ENCODE results near the gene VAV2. TPM values are rescaled to one million over a fixed set of nuclear protein-coding genes. Genes with fewer than 3 reads are reported as not detected.
A peak's percentile ranks its signal among the peaks of the same experiment; 100 is the strongest.

Gene VAV2
- total and polyA plus RNA-seq, 2 of the 4 experiments (the other 2 are of a cell fraction) = 10.8 to 13.4 TPM

- ATAC-seq (ENCODE audit: low read depth) = no peak
- Histone ChIP-seq H3K4ac (ENCODE audit: low read depth, low read length) (no peak overlapping the region), H3K4me1 (ENCODE audit: control insufficient read depth, insufficient read depth, low read length) (peaks cover 12% of the 10 kb centered on the region), H3K23ac (ENCODE audit: low read depth, low read length) (no peak overlapping the region), H4K5ac (ENCODE audit: low read depth, low read length) (no peak overlapping the region), H3K18ac (ENCODE audit: low read depth, low read length) (no peak overlapping the region), H3K9me1 (ENCODE audit: insufficient read depth, low read length) (peaks cover 18% of the 10 kb centered on the region), H4K20me1 (ENCODE audit: insufficient read depth, low read length) (peaks cover 69% of the 10 kb centered on the region), H2AFZ (replicated peaks; ENCODE audit: low read length, poor library complexity) (no peak overlapping the region), H3K36me3 (ENCODE audit: control insufficient read depth, insufficient read depth, low read length) (peaks cover 12% of the 10 kb centered on the region), H3K14ac (replicated peaks; ENCODE audit: low read depth, low read length) (no peak overlapping the region), H2BK20ac (ENCODE audit: low read depth, low read length) (no peak overlapping the region), H4K91ac (ENCODE audit: insufficient read depth, low read depth, low read length) (no peak overlapping the region), H2BK120ac (ENCODE audit: low read depth, low read length) (no peak overlapping the region), H3K79me1 (ENCODE audit: low read depth in 1 of 2, low read length in 2 of 2) (peaks cover 22 to 76% of the 10 kb centered on the region in 2 experiments), H2BK15ac (ENCODE audit: low read depth, low read length) (no peak overlapping the region), H3K4me2 (ENCODE audit: low read depth, low read length) (no peak overlapping the region), H4K8ac (ENCODE audit: low read depth in 2 of 2, low read length in 2 of 2) (no peak overlapping the region), H3K4me3 (ENCODE audit: insufficient read depth, low read depth, low read length) (no peak overlapping the region), H3K9me3 (ENCODE audit: control insufficient read depth, insufficient read depth, low read length) (no peaks in the 10 kb centered on the region), H2AK9ac (replicated peaks; ENCODE audit: low read depth, low read length, poor library complexity) (peak overlapping the region; percentile 17), H3K56ac (ENCODE audit: extremely low read depth, insufficient read depth, low read length) (no peak overlapping the region), H2AK5ac (ENCODE audit: low read depth, low read length) (no peak overlapping the region), H3K27me3 (ENCODE audit: control insufficient read depth, insufficient read depth, low read length) (no peaks in the 10 kb centered on the region), H2BK5ac (ENCODE audit: low read depth, low read length, poor library complexity, severe bottlenecking) (no peak overlapping the region), H3K9ac (ENCODE audit: low read depth, low read length) (no peak overlapping the region), H3K27ac (ENCODE audit: insufficient read depth, low read length) (no peak overlapping the region)
- DNase-seq = no peak
- WGBS, 2 experiments (ENCODE audit: extremely low coverage in 2 of 2, insufficient read length in 1 of 2) = 68% methylated on average over 4 of the region's 23 CpGs; no CpG with 5 or more reads in 1 of the 2 experiments
- CTCF ChIA-PET = no interaction called here
- dilution Hi-C loops (cut with HindIII; ENCODE audit: low sequenced_read_pairs, unreplicated experiment) = no loop called here
- no TSS peak for BruUV-seq (replicated peaks)
- no peak for TF ChIP-seq RAD21 (IDR thresholded peaks at IDR 0.05; ENCODE audit: low read length)
- TF ChIP-seq POLR2A (IDR thresholded peaks at IDR 0.05; ENCODE audit: low read depth, low read length) = no peak
- TF ChIP-seq MAZ (IDR thresholded peaks at IDR 0.05; ENCODE audit: borderline replicate concordance, low read depth, low read length) = no peak
- no peak for TF ChIP-seq SMC3 (IDR thresholded peaks at IDR 0.05; ENCODE audit: low read depth, low read length)
- TF ChIP-seq ELK1 (IDR thresholded peaks at IDR 0.05; ENCODE audit: borderline replicate concordance, low read depth, low read length) = no peak
- no peak for TF ChIP-seq CEBPB (IDR thresholded peaks at IDR 0.05; ENCODE audit: low read depth, low read length)
- TF ChIP-seq BHLHE40 (IDR thresholded peaks at IDR 0.05; ENCODE audit: low read depth, low read length) = no peak
- no peak for TF ChIP-seq MAFK (IDR thresholded peaks at IDR 0.05; ENCODE audit: low read depth, low read length)
- no peak for TF ChIP-seq CHD1 (IDR thresholded peaks at IDR 0.05; ENCODE audit: low read depth, low read length)
- no peak for TF ChIP-seq RFX5 (IDR thresholded peaks at IDR 0.05; ENCODE audit: low read depth, low read length)
- no peak for TF ChIP-seq NFE2L2 (IDR thresholded peaks at IDR 0.05; ENCODE audit: low read depth, low read length)
- TF ChIP-seq MXI1 (IDR thresholded peaks at IDR 0.05; ENCODE audit: borderline replicate concordance, low read depth, low read length) = no peak
- TF ChIP-seq USF2 (IDR thresholded peaks at IDR 0.05; ENCODE audit: low read depth, low read length) = no peak
- intact Hi-C loops (cut with micrococcal nuclease) = no loop called here
- POLR2A ChIA-PET (ENCODE audit: unreplicated experiment) = no interaction called here
- in situ Hi-C loops (cut with MboI; ENCODE audit: low sequenced_read_pairs) = no loop called here
These were observed 52.8 kb downstream of the VAV2 start for GRCh38 chr9:133939171-133939785.
